Measurements from ENCODE around the gene USP2.

GRCh38 chr11:119391275-119391674, 9.8 kb upstream of the USP2 start:
- TF ChIP-seq, protein P1, sequence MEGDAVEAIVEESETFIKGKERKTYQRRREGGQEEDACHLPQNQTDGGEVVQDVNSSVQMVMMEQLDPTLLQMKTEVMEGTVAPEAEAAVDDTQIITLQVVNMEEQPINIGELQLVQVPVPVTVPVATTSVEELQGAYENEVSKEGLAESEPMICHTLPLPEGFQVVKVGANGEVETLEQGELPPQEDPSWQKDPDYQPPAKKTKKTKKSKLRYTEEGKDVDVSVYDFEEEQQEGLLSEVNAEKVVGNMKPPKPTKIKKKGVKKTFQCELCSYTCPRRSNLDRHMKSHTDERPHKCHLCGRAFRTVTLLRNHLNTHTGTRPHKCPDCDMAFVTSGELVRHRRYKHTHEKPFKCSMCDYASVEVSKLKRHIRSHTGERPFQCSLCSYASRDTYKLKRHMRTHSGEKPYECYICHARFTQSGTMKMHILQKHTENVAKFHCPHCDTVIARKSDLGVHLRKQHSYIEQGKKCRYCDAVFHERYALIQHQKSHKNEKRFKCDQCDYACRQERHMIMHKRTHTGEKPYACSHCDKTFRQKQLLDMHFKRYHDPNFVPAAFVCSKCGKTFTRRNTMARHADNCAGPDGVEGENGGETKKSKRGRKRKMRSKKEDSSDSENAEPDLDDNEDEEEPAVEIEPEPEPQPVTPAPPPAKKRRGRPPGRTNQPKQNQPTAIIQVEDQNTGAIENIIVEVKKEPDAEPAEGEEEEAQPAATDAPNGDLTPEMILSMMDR (IDR thresholded peaks at IDR 0.05), result no peak
- TF ChIP-seq POLR2A (IDR thresholded peaks at IDR 0.05), result no peak
